ENCODE results near the gene TAS2R39.

The TAS2R39 gene

GRCh38 chr7:143214789-143215679, 31.8 kb downstream of the TAS2R39 start:
- TF ChIP-seq EZH2 (IDR thresholded peaks at IDR 0.05; ENCODE audit: borderline replicate concordance, low read length) = no peak
- peak; percentile 100 for TF ChIP-seq CTCF (IDR thresholded peaks at IDR 0.05; ENCODE audit: low read length)
- Histone ChIP-seq H3K4me3 (ENCODE audit: low read depth, low read length, poor library complexity, severe bottlenecking) (no peak overlapping the region), H3K36me3 (ENCODE audit: insufficient read depth, low read length) (no peaks in the 10 kb centered on the region), H3K4me1 (ENCODE audit: insufficient read depth, low read length, severe bottlenecking) (no peaks in the 10 kb centered on the region), H2AFZ (ENCODE audit: low read length) (no peak overlapping the region), H3K4me2 (ENCODE audit: low read length) (no peak overlapping the region), H3K9ac (ENCODE audit: low read length) (no peak overlapping the region), H3K27me3 (ENCODE audit: insufficient read depth, low read length) (no peaks in the 10 kb centered on the region), H3K27ac (ENCODE audit: low read depth, low read length, poor library complexity, severe bottlenecking) (no peak overlapping the region), H4K20me1 (ENCODE audit: insufficient read depth, low read length) (no peaks in the 10 kb centered on the region), H3K9me2 (ENCODE audit: low read depth, low read length) (no peaks in the 10 kb centered on the region), H3F3A (ENCODE audit: insufficient read depth, low read length) (no peaks in the 10 kb centered on the region), H3K9me3 (ENCODE audit: low read length) (no peaks in the 10 kb centered on the region), H3K79me2 (ENCODE audit: insufficient read depth, low read length) (no peaks in the 10 kb centered on the region)

- H2AFZ ChIP-seq (ENCODE audit: low read length) = no peak overlapping the region
- no peaks in the 10 kb centered on the region for H3K27me3 ChIP-seq (ENCODE audit: insufficient read depth, low read length)
- H3K9ac ChIP-seq (ENCODE audit: low read length) = no peak overlapping the region
- no peaks in the 10 kb centered on the region for H3K36me3 ChIP-seq (ENCODE audit: insufficient read depth, low read length)
- no peaks in the 10 kb centered on the region for H3K4me1 ChIP-seq (ENCODE audit: insufficient read depth, low read length, severe bottlenecking)
- H3K4me2 ChIP-seq (ENCODE audit: low read length) = no peak overlapping the region
- no peak overlapping the region for H3K27ac ChIP-seq (ENCODE audit: low read depth, low read length, poor library complexity, severe bottlenecking)
- H3F3A ChIP-seq (ENCODE audit: insufficient read depth, low read length) = no peaks in the 10 kb centered on the region
- H4K20me1 ChIP-seq (ENCODE audit: insufficient read depth, low read length) = no peaks in the 10 kb centered on the region
- H3K79me2 ChIP-seq (ENCODE audit: insufficient read depth, low read length) = no peaks in the 10 kb centered on the region
- H3K9me2 ChIP-seq (ENCODE audit: low read depth, low read length) = no peaks in the 10 kb centered on the region
- TF ChIP-seq EZH2 (IDR thresholded peaks at IDR 0.05; ENCODE audit: borderline replicate concordance, low read length) (no peak), CTCF (IDR thresholded peaks at IDR 0.05; ENCODE audit: low read length) (no peak)
- no peak overlapping the region for H3K4me3 ChIP-seq (ENCODE audit: low read depth, low read length, poor library complexity, severe bottlenecking)
- H3K9me3 ChIP-seq (ENCODE audit: low read length) = no peaks in the 10 kb centered on the region
These were observed 32.9 kb downstream of the TAS2R39 start for GRCh38 chr7:143216151-143216550.

GRCh38 chr7:143216686-143217085, 33.5 kb downstream of the TAS2R39 start:
- no peaks in the 10 kb centered on the region for H3K36me3 ChIP-seq (ENCODE audit: insufficient read depth, low read length)

More at GRCh38 chr7:143216686-143217085, 33.5 kb downstream of the TAS2R39 start:
- no peak for TF ChIP-seq EZH2 (IDR thresholded peaks at IDR 0.05; ENCODE audit: borderline replicate concordance, low read length)
- TF ChIP-seq CTCF (IDR thresholded peaks at IDR 0.05; ENCODE audit: low read length) = no peak
- Histone ChIP-seq H3K4me3 (ENCODE audit: low read depth, low read length, poor library complexity, severe bottlenecking) (no peak overlapping the region), H3F3A (ENCODE audit: insufficient read depth, low read length) (no peaks in the 10 kb centered on the region), H3K4me1 (ENCODE audit: insufficient read depth, low read length, severe bottlenecking) (no peaks in the 10 kb centered on the region), H3K27me3 (ENCODE audit: insufficient read depth, low read length) (no peaks in the 10 kb centered on the region), H3K4me2 (ENCODE audit: low read length) (no peak overlapping the region), H3K9me2 (ENCODE audit: low read depth, low read length) (no peaks in the 10 kb centered on the region), H4K20me1 (ENCODE audit: insufficient read depth, low read length) (no peaks in the 10 kb centered on the region), H3K27ac (ENCODE audit: low read depth, low read length, poor library complexity, severe bottlenecking) (no peak overlapping the region), H3K79me2 (ENCODE audit: insufficient read depth, low read length) (no peaks in the 10 kb centered on the region), H3K9me3 (ENCODE audit: low read length) (no peaks in the 10 kb centered on the region), H3K9ac (ENCODE audit: low read length) (no peak overlapping the region), H2AFZ (ENCODE audit: low read length) (no peak overlapping the region)

All from OCI-LY1 (cell line).